Keratinocyte (primary cell): ENCODE results near the gene PIEZO1. TPM values are rescaled to one million over a fixed set of nuclear protein-coding genes. Genes with fewer than 3 reads are reported as not detected.

Experiments used
- DNase-seq: peaks from one replicate; pipeline ENCODE4 v3.0.0-alpha.2; 2011; ENCODE audit warnings: low read depth, missing footprints, low spot score
- FAIRE-seq: peaks from 2 replicates; lab custom pipeline; 2011; peaks lifted over from hg19 to GRCh38; lab: Jason Lieb, UNC
- H2AFZ ChIP-seq: 2 replicates; pipeline ENCODE4 v1.6.0; 2012; ENCODE audit warnings: low read length, control low read depth, inconsistent platforms; ENCODE audit not compliant: control insufficient read depth
- H3K27ac ChIP-seq: 2 replicates; pipeline ENCODE4 v1.5.1; 2011; ENCODE audit warnings: low read length; ENCODE audit not compliant: control insufficient read depth, insufficient read depth
- H3K27me3 ChIP-seq: 3 replicates; pipeline ENCODE4 v1.6.0; 2011; ENCODE audit warnings: low read length; ENCODE audit not compliant: control insufficient read depth, insufficient read depth; ENCODE audit errors: extremely low read depth
- H3K36me3 ChIP-seq, 2 experiments: 2 replicates in 1 of 2; 3 replicates in 1 of 2; pipeline ENCODE4 v1.5.1; 2011; ENCODE audit warnings: low read length in 2 of 2, mild to moderate bottlenecking in 1 of 2; ENCODE audit not compliant: control insufficient read depth in 2 of 2, insufficient read depth in 2 of 2; ENCODE audit errors: extremely low read depth in 1 of 2
- H3K4me1 ChIP-seq: 3 replicates; pipeline ENCODE4 v1.5.1; 2011; ENCODE audit warnings: low read length; ENCODE audit not compliant: control insufficient read depth, insufficient read depth; ENCODE audit errors: extremely low read depth
- H3K4me2 ChIP-seq: 3 replicates; pipeline ENCODE4 v1.6.0; 2011; ENCODE audit warnings: low read depth, low read length; ENCODE audit not compliant: control insufficient read depth, insufficient read depth; ENCODE audit errors: extremely low read depth
- H3K4me3 ChIP-seq, 3 experiments: fragments of 200-600 bp in 1 of 3; sonication (generic) in 1 of 3; 2 replicates in 2 of 3; 3 replicates in 1 of 3; pipeline ENCODE4 v1.5.1; 2011 to 2016; ENCODE audit warnings: low read length in 3 of 3, mild to moderate bottlenecking in 3 of 3, control low read depth in 2 of 3, inconsistent platforms in 1 of 3, low read depth in 1 of 3, mixed read lengths in 1 of 3, mixed run types in 1 of 3, moderate library complexity in 1 of 3; ENCODE audit not compliant: control insufficient read depth in 2 of 3, insufficient read depth in 2 of 3; ENCODE audit errors: extremely low read depth in 1 of 3
- H3K79me2 ChIP-seq: 2 replicates; pipeline ENCODE4 v1.6.0; 2012; ENCODE audit warnings: low read length; ENCODE audit not compliant: control insufficient read depth, insufficient read depth
- H3K9ac ChIP-seq: 3 replicates; pipeline ENCODE4 v1.6.0; 2011; ENCODE audit warnings: low read length; ENCODE audit not compliant: control insufficient read depth, insufficient read depth; ENCODE audit errors: extremely low read depth
- H3K9me1 ChIP-seq: 3 replicates; pipeline ENCODE4 v1.6.0; 2011; ENCODE audit warnings: low read length; ENCODE audit not compliant: control insufficient read depth, insufficient read depth; ENCODE audit errors: extremely low read depth
- H3K9me3 ChIP-seq: 2 replicates; pipeline ENCODE4 v1.5.1; 2012; ENCODE audit warnings: low read depth, low read length; ENCODE audit not compliant: control insufficient read depth
- H4K20me1 ChIP-seq: 3 replicates; pipeline ENCODE4 v1.6.0; 2011; ENCODE audit warnings: low read length; ENCODE audit not compliant: control insufficient read depth, insufficient read depth; ENCODE audit errors: extremely low read depth
- EZH2 ChIP-seq: IDR thresholded peaks from one replicate; pipeline ENCODE4 v1.6.1; 2012; ENCODE audit warnings: inconsistent platforms, mild to moderate bottlenecking, low read length, moderate library complexity
- dilution Hi-C: fragments of 300-500 bp; cut with MboI; formaldehyde crosslinking; loops from one replicate; pipeline ENCODE4 v1.7.0; 2020; ENCODE audit warnings: low sequenced_read_pairs; ENCODE audit not compliant: extremely low pct_ligation_motif_present
- polyA plus RNA-seq, 5 experiments: library from polyadenylated mRNA; depleted of rRNA in 3 of 5; stranded (reverse) in 3 of 5; stranded (forward) in 1 of 5; unstranded in 1 of 5; fragments of >200 nt; gene quantifications; 1 replicate in 1 of 5; 2 replicates in 3 of 5; 3 replicates in 1 of 5; pipeline versions ENCODE4 v1.2.1 to v1.2.3, GENCODE V29; 2011 to 2012; ENCODE audit warnings: missing spikeins in 2 of 5, low read depth in 1 of 5, low replicate concordance in 1 of 5
- TF ChIP-seq, protein P1 (sequence below), 3 experiments: IDR thresholded peaks in 1 of 3; conservative IDR thresholded peaks in 1 of 3; optimal IDR thresholded peaks in 1 of 3; 2 replicates in 2 of 3; 3 replicates in 1 of 3; pipeline versions ENCODE3 to v1.5.1; 2011; ENCODE audit warnings: low read length in 3 of 3, mild to moderate bottlenecking in 3 of 3, moderate library complexity in 2 of 3, control low read depth in 1 of 3, inconsistent platforms in 1 of 3; ENCODE audit not compliant: insufficient read depth in 2 of 3; ENCODE audit errors: extremely low read depth in 1 of 3

The PIEZO1 gene
- polyA plus RNA-seq, 1 donor (not counting 4 experiments of a cell fraction or from before 2014, with no cell fraction given), result 62.8 TPM

- Histone ChIP-seq H4K20me1 (peaks cover 27% of the 10 kb centered on the region), H3K36me3 (peaks cover 9 to 16% of the 10 kb centered on the region in 2 experiments), H3K27me3 (no peaks in the 10 kb centered on the region), H3K4me1 (peaks cover 26% of the 10 kb centered on the region), H3K9ac (no peak overlapping the region), H3K9me3 (no peaks in the 10 kb centered on the region), H3K9me1 (no peaks in the 10 kb centered on the region), H3K27ac (no peak overlapping the region), H3K4me2 (no peak overlapping the region), H2AFZ (no peak overlapping the region), H3K79me2 (peaks cover 58% of the 10 kb centered on the region), H3K4me3 (no peak overlapping the region)
- FAIRE-seq, result no peak
- no peak for TF ChIP-seq EZH2
- TF ChIP-seq, protein P1, sequence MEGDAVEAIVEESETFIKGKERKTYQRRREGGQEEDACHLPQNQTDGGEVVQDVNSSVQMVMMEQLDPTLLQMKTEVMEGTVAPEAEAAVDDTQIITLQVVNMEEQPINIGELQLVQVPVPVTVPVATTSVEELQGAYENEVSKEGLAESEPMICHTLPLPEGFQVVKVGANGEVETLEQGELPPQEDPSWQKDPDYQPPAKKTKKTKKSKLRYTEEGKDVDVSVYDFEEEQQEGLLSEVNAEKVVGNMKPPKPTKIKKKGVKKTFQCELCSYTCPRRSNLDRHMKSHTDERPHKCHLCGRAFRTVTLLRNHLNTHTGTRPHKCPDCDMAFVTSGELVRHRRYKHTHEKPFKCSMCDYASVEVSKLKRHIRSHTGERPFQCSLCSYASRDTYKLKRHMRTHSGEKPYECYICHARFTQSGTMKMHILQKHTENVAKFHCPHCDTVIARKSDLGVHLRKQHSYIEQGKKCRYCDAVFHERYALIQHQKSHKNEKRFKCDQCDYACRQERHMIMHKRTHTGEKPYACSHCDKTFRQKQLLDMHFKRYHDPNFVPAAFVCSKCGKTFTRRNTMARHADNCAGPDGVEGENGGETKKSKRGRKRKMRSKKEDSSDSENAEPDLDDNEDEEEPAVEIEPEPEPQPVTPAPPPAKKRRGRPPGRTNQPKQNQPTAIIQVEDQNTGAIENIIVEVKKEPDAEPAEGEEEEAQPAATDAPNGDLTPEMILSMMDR (optimal IDR thresholded peaks at IDR 0.05 in 1 of 3, IDR thresholded peaks at IDR 0.05 in 1 of 3, conservative IDR thresholded peaks at IDR 0.05 in 1 of 3; ENCODE audit: extremely low read depth in 1 of 3, insufficient read depth in 2 of 3, low read length in 3 of 3), result no peak
- DNase-seq, result no peak
- dilution Hi-C loops, result loop anchor here (25.0 kb wide), 1 partner anchor 89 kb away; the partner anchor contains the start of genes CYBA and MVD
Measured at GRCh38 chr16:88750854-88751253, 34.2 kb downstream of the PIEZO1 start.

- FAIRE-seq, result no peak
Measured at GRCh38 chr16:88749358-88749757, 35.7 kb downstream of the PIEZO1 start.

More at GRCh38 chr16:88749358-88749757, 35.7 kb downstream of the PIEZO1 start:
- no peak for DNase-seq
- no peaks in the 10 kb centered on the region for H3K27me3 ChIP-seq
- H3K9me3 ChIP-seq, result no peaks in the 10 kb centered on the region
- peaks cover 11% of the 10 kb centered on the region for H3K4me1 ChIP-seq
- H3K4me3 ChIP-seq, result no peak overlapping the region
- H4K20me1 ChIP-seq, result peaks cover 28% of the 10 kb centered on the region
- H3K9ac ChIP-seq, result no peak overlapping the region
- no peaks in the 10 kb centered on the region for H3K9me1 ChIP-seq
- dilution Hi-C loops, result no loop called here
- H2AFZ ChIP-seq, result no peak overlapping the region
- TF ChIP-seq EZH2, result no peak
- TF ChIP-seq, protein P1 (optimal IDR thresholded peaks at IDR 0.05 in 1 of 3, IDR thresholded peaks at IDR 0.05 in 1 of 3, conservative IDR thresholded peaks at IDR 0.05 in 1 of 3; ENCODE audit: extremely low read depth in 1 of 3, insufficient read depth in 2 of 3, low read length in 3 of 3), result no peak
- no peak overlapping the region for H3K4me2 ChIP-seq
- H3K27ac ChIP-seq, result no peak overlapping the region
- H3K36me3 ChIP-seq, result peaks cover 9 to 19% of the 10 kb centered on the region in 2 experiments
- peaks cover 54% of the 10 kb centered on the region for H3K79me2 ChIP-seq
